Prostate gland (tissue), 2 donors: ENCODE data around the gene HSPB6.

Source experiments
- POLR2A ChIP-seq: fragments of 450-650 bp; IDR thresholded peaks from one replicate; pipeline ENCODE4 v1.6.1; 2016; ENCODE audit warnings: antibody characterized with exemption, mild to moderate bottlenecking
- POLR2AphosphoS5 ChIP-seq: sonication (generic); formaldehyde crosslinking; IDR thresholded peaks from one replicate; pipeline ENCODE4 v1.6.1; 2017; ENCODE audit warnings: antibody characterized with exemption
- TF ChIP-seq, protein P1 (sequence below), 4 experiments: fragments of 200-600 bp in 2 of 4; fragments of 450-650 bp in 2 of 4; sonication (generic) in 2 of 4; IDR thresholded peaks; 1 replicate in 3 of 4; 2 replicates in 1 of 4; pipeline ENCODE4 v1.5.1; 2016 to 2019; ENCODE audit warnings: antibody characterized with exemption in 4 of 4, mild to moderate bottlenecking in 2 of 4, moderate library complexity in 2 of 4

DNA sequence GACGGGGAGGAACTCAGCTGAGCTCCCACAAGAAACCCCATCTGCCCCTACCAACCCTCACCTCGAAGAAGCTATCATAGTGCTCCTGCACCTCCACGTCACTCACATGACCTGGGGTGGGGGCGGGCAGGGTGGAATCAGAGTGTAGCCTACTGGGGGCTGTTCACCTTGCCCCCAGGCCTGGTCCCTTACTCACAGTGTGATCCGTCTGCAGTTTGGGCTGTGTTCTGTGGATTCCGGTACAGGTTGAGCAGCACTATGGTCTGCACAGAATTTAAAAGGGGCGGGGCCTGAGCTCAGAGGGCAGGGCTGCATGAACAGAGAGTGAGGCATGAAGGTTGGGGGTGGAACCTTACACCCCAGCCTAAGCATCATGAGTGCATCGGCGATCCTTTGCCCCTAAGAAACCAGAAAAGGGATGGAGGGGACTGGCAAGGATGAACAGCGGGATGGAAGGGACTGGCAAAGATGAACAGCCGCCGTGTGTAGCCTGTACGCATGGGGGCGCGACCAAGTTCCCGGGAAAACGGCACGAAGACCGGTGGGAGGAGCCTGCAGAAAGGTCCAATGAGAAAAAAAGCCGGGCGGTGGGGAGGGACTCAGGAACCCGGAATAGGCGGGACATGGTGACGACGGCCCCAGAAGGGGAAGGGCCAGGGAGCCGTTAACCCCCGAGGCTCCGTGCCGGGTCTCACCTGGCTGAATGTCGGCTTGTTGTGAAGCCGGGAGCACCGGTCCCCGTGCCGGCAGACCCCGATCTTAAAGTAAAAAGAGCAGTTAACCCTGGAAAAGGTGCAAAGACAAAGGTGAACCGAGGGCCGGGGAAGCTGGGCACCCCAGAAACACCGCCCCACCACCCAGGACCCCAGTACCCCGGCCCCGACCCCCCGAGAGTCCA lies 12.2 kb downstream of the HSPB6 start:
- no peak for TF ChIP-seq POLR2A
- TF ChIP-seq, protein P1, sequence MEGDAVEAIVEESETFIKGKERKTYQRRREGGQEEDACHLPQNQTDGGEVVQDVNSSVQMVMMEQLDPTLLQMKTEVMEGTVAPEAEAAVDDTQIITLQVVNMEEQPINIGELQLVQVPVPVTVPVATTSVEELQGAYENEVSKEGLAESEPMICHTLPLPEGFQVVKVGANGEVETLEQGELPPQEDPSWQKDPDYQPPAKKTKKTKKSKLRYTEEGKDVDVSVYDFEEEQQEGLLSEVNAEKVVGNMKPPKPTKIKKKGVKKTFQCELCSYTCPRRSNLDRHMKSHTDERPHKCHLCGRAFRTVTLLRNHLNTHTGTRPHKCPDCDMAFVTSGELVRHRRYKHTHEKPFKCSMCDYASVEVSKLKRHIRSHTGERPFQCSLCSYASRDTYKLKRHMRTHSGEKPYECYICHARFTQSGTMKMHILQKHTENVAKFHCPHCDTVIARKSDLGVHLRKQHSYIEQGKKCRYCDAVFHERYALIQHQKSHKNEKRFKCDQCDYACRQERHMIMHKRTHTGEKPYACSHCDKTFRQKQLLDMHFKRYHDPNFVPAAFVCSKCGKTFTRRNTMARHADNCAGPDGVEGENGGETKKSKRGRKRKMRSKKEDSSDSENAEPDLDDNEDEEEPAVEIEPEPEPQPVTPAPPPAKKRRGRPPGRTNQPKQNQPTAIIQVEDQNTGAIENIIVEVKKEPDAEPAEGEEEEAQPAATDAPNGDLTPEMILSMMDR (IDR thresholded peaks at IDR 0.05): peak in 3 of 4 experiments; percentile 29 to 59 (median 50)
- peak; percentile 33 for TF ChIP-seq POLR2AphosphoS5
